EH (cell line): ENCODE data around the gene NXPH4.

Source experiments
- DNase-seq: peaks from one replicate; pipeline ENCODE4 v3.0.0-alpha.2; 2015; ENCODE audit warnings: low read depth

NXPH4 gene

DNA sequence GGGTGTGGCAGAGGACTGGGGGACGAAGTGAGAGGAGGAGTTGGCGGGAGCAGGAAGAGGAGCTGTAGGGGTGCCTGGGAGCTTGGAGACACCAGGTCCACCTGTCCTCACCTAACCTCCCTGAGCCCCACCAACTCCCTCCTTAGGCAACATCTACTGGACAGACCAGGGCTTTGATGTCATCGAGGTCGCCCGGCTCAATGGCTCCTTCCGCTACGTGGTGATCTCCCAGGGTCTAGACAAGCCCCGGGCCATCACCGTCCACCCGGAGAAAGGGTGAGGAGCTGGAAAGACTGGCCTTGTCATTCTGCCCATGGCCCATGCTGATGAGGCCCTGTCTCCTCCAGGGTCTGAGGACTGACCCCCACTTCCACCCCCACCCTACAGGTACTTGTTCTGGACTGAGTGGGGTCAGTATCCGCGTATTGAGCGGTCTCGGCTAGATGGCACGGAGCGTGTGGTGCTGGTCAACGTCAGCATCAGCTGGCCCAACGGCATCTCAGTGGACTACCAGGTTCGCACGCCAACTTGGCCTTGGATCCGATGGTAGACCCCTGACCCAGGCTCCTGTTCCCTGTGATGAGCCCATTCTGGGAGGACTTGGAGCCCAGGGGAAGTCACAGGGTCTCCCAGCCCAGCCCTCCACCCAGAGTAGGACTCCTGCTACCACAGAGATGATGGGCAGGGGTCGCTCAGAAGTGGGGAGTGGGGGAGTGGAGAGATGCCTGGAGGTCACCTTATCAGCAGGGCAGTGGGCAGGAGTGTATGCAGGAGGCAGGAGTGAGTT lies 32.5 kb upstream of the NXPH4 start:
- DNase-seq: no peak

DNA sequence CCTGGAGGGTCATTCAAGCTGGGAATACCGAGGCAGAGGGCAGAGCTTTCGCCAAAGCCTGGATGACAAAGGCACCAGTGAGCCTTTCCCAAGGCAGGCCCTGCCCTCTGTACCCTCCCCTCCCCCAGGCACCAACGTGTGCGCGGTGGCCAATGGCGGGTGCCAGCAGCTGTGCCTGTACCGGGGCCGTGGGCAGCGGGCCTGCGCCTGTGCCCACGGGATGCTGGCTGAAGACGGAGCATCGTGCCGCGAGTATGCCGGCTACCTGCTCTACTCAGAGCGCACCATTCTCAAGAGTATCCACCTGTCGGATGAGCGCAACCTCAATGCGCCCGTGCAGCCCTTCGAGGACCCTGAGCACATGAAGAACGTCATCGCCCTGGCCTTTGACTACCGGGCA lies 31.2 kb upstream of the NXPH4 start:
- DNase-seq: no peak

DNA sequence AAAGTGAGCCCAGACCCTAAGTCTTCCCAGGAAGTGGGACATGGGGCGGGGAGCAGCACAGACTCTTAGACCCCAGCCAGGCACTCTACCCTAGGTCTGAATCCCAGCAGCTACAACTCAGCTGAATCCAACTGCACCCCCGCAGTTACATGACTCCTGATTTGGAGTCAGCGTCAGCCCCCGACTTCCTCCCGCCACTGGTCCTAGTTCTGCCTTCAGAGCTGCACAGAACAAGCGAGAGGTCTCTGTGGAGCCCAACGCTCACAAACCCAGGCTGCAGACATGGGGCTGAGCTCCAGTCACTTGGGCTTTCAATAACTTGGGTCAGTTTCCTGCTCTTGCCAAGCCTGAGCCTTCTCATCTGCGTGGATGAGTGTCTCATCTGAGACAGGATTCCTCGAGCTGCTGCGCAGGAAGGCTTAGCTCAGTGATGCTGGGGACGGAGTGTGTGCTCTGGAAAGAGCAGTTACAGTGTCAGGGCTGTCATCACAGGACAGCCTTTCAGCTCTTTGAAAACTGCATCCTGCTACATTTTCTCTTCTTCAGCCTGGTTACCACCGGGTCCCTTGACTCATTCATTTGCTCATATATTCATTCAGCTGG lies 30.6 kb upstream of the NXPH4 start:
- no peak for DNase-seq

DNA sequence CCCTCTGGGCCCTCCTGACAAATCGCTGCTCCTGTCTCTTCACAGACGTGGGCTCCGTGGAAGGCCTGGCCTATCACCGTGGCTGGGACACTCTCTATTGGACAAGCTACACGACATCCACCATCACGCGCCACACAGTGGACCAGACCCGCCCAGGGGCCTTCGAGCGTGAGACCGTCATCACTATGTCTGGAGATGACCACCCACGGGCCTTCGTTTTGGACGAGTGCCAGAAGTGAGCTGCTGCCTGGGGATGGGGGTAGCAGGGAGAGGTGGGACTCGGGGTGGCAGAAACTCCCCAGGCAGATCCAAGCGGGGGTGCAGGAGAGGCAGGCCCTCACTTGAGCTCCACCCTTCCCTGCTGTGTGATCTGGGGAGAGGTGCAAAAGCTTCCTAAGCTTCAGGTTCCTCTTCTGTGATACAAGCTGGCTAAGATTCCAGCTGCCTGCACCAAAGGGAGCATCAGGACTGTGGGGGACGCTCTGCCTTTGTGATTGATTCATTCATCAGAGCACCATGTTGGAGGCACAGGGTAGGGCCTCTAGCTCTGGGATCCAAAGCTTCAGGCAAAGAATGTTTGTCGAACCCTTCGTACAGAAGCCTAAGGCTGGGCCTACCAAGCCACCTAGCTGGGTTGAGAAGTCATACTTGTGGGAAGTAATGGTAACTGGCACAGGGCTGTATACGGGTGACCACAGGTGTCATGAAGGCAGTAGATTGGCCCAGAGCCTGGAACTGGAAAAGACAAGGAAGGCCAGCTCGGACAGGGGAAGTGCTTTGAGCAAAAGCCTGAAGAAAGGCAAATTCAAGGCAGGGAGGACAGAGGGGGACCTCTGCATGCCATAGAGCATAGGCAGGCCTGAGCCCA lies 29.1 kb upstream of the NXPH4 start:
- no peak for DNase-seq

DNA sequence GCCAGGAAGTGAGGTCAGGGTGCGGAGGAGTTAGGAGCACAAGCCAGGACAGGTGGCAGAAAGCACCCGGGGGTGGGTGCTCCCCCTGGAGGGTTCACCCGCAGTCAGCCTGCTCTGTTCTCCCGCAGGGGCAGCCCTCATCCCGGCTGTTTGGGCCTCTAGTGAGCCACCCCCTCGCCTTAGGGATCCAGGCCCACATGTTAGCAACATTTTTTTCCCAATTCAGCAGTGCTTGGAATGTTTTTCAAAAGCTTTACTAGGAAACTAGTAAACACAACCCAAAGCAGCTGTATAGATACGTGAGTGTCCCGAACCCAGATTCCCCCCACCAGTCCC lies 28.5 kb upstream of the NXPH4 start:
- DNase-seq: no peak

DNA sequence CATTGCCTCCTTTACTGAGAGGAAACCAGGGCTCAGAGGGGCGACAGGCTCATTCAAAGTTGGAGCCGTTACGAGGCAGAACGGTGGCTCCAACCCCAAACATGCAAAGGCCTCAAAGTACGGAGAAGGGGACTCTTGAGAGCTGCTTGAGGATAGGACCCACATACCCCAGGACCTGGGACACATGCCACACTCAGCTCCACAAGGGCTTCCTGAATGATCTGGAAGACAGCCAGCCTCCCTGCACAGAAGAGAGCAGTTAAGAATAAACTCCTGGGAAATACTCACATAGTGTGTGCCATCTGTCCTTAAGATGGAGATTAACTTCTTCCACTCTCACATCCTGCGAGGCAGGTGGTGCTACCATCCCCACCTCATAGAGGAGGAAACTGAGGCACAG lies 26.6 kb upstream of the NXPH4 start:
- peak; percentile 49 for DNase-seq

DNA sequence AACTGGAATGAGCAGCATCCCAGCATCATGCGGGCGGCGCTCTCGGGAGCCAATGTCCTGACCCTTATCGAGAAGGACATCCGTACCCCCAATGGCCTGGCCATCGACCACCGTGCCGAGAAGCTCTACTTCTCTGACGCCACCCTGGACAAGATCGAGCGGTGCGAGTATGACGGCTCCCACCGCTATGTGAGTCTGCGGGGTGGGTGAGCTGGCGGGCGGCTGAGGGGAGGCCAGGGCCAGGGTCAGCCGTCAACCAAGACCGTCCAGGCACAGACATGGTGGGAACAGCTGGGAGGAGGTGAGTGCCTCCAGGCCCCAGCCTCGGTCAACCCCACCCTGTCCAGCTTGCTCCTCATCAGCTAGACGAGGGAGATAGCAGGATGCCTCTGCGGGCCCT lies 25.8 kb upstream of the NXPH4 start:
- no peak for DNase-seq

DNA sequence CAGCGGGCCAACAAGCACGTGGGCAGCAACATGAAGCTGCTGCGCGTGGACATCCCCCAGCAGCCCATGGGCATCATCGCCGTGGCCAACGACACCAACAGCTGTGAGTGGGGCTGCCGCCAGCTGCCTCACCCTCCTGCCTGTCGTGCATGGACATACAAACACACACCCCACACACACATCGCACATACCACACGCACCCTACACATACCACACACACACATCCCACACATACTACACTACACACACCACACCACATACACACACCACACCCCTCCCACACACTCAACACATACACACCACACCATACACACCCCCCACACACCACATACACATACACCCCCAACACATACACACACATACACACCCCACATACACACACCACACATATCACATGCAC lies 25.2 kb upstream of the NXPH4 start:
- no peak for DNase-seq

DNA sequence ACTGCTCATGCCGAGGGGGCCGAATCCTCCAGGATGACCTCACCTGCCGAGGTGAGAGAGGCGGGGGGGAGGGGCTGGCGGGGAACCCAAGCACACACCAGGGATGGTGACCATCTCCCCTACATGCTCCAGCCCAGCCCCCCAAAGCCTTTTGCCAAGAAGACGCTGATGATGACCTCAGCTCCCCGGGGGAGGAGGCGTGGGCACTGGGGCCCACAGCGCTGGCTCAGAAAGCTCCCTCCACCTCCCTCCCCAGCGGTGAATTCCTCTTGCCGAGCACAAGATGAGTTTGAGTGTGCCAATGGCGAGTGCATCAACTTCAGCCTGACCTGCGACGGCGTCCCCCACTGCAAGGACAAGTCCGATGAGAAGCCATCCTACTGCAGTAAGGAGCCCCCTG lies 23.7 kb upstream of the NXPH4 start:
- no peak for DNase-seq

DNA sequence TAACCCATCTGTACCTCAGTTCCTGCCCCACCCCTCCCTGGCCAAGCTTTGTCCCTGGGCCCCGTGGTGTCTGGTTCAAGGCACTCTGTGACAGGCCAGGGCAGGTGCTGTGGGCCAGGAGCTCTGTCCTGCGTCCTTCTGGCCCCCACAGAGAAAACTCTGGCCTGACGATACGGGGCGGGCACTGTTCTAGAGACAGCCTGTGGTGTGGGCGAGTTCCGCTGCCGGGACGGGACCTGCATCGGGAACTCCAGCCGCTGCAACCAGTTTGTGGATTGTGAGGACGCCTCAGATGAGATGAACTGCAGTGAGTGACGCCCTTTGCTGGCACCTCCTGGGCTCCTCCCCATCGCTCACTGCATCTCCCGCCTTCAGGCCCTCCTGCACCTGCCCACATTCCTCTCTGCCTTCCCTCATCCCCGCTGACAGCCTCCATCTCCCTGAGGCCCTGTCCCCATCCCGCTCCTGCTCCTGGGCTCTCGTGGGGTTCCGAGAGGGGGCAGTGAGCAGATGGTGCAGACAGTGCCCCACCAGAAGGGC lies 22.8 kb upstream of the NXPH4 start:
- DNase-seq: no peak

DNA sequence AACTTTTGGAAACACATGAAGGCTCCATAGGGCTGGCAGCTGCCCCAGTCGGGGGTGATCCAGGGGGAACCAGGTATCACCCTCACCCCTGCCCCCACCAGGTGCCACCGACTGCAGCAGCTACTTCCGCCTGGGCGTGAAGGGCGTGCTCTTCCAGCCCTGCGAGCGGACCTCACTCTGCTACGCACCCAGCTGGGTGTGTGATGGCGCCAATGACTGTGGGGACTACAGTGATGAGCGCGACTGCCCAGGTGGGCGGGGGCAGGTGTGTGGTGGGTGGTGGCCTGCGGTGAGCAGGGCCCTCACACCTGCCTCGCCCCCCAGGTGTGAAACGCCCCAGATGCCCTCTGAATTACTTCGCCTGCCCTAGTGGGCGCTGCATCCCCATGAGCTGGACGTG lies 22.3 kb upstream of the NXPH4 start:
- DNase-seq: no peak

DNA sequence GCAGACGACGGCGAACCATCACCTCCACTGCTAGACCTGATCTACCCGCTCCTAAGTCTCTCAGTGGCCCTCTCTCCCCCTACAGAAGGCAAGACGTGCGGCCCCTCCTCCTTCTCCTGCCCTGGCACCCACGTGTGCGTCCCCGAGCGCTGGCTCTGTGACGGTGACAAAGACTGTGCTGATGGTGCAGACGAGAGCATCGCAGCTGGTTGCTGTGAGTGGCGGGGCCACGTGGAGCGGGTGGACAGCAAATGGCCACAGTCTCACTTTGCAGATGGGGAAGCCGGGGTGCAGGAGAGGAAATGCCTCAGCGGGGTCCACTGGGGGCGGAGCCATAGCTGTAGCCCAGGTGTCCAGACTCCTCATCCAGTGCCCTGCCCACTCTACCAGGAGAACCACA lies 21.4 kb upstream of the NXPH4 start:
- no peak for DNase-seq

DNA sequence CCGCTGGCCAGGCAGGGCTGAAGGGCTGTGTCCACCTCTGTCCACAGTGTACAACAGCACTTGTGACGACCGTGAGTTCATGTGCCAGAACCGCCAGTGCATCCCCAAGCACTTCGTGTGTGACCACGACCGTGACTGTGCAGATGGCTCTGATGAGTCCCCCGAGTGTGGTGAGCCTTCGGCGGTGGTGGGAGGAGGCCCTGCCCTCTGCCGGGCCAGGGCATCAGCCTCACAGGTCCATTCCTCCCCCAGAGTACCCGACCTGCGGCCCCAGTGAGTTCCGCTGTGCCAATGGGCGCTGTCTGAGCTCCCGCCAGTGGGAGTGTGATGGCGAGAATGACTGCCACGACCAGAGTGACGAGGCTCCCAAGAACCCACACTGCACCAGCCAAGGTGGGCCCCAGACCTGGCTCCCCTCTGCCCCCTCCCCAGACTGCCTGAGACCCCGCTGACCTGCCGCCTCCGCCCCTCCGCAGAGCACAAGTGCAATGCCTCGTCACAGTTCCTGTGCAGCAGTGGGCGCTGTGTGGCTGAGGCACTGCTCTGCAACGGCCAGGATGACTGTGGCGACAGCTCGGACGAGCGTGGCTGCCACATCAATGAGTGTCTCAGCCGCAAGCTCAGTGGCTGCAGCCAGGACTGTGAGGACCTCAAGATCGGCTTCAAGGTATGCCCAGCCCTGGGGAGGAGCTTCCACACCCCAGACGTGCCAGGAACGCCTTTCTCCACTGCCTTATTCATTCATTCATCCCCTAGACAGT lies 20.8 kb upstream of the NXPH4 start:
- DNase-seq: no peak

DNA sequence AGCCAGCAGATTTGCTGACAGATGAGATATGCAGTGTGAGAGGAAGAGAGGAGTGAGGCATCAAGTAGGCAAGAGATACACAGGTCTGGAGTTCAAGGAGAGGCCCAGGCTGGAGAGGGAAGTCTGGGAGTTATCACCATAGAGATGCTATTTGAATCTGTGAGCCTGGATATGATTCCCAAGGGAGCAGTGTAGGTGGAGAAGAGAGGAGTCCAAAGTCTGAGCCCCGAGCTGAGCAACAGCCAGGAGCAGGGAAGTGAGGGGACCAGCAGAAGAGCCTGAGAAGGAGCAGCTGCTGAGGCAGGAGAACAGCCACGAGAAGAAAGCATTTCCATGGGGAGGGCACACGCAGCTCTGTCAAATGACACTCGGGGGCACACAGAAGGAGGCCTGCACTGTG lies 20.2 kb upstream of the NXPH4 start:
- DNase-seq: no peak

DNA sequence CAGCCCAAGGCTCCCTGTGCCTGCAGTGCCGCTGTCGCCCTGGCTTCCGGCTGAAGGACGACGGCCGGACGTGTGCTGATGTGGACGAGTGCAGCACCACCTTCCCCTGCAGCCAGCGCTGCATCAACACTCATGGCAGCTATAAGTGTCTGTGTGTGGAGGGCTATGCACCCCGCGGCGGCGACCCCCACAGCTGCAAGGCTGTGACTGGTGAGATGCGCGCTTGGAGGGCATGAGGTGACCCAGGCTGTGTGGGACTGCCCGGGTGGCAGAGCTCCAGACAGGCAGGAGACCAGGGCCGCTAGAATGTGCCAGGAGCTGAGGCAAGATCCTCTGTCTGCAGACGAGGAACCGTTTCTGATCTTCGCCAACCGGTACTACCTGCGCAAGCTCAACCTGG lies 19.6 kb upstream of the NXPH4 start:
- no peak for DNase-seq

DNA sequence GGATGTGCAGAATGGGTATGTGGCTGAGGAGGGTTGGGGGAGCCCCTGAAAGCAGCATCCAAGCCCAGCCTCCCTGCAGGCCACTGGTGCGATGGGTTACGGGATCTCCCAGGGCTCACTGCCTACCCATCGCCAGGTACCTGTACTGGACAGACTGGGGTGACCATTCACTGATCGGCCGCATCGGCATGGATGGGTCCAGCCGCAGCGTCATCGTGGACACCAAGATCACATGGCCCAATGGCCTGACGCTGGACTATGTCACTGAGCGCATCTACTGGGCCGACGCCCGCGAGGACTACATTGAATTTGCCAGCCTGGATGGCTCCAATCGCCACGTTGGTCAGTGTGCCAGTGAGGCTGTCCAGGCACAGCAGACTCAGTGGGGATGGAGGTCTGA lies 18.3 kb upstream of the NXPH4 start:
- DNase-seq: no peak

DNA sequence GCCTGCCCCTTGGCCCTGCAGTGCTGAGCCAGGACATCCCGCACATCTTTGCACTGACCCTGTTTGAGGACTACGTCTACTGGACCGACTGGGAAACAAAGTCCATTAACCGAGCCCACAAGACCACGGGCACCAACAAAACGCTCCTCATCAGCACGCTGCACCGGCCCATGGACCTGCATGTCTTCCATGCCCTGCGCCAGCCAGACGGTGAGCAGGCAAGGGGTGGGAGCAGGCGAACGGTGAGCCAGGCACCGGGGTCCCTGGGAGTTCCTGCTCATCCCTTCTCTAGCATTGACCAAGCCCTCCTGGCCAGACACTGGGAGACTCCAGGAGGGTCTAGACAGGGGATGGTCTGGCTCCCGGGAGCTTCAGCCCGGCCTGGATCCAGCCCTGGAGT lies 17.4 kb upstream of the NXPH4 start:
- no peak for DNase-seq

DNA sequence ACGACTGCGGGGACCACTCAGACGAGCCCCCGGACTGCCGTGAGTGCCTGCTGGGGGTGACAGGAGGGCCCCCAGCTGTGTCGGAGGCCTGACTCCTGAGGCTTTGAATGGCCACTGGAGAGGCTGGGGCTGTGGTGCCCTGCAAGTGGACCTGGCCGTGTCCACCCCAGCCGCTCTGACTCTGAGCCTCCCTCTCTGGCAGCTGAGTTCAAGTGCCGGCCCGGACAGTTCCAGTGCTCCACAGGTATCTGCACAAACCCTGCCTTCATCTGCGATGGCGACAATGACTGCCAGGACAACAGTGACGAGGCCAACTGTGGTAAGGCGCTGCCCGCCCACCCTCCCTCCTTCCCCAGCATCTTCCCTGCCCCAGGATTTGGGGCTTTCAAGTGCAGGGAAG lies 16.1 kb upstream of the NXPH4 start:
- no peak for DNase-seq

DNA sequence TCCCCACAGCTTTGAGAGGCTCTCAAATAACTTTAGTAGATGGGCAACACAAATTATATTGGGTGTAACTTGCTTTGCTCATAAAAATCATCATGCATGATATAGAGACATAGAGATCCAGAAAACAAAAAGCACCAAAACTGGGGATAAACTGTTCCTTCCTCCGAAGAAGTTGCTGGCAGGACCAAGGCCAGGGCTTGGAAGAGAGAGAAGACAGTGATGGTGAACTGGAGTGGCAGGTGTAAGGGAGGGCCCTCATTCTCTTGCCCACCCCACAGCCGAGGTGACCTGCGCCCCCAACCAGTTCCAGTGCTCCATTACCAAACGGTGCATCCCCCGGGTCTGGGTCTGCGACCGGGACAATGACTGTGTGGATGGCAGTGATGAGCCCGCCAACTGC lies 15.4 kb upstream of the NXPH4 start:
- DNase-seq: no peak

DNA sequence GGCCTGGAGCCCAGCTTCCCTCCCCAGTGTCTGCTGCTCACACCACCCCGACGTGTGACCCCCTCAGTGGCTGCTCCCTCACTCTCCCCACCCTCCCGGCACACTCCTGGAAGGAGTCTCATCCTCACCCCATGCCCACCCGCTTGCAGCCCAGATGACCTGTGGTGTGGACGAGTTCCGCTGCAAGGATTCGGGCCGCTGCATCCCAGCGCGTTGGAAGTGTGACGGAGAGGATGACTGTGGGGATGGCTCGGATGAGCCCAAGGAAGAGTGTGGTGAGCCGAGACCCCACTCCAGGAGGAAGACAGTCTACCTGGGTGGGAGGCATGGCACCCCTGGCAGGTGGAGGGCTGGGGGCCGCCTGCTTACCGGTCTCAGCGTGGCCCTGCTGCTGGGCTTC lies 15.0 kb upstream of the NXPH4 start:
- DNase-seq: no peak

DNA sequence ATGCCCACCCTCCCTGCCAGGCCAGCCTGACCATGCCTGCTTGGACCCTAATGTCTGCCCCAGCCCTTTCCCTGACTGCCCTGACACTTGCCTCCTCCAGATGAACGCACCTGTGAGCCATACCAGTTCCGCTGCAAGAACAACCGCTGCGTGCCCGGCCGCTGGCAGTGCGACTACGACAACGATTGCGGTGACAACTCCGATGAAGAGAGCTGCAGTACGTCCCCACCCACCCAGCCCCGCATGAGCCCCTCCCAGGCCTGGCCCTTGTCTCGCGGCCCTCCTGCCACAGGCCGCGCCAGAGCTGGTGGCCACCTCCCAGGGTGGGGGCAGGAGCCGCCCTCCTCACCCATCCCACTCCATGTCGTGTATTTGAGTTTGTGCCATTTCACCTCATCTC lies 14.3 kb upstream of the NXPH4 start:
- no peak for DNase-seq

DNA sequence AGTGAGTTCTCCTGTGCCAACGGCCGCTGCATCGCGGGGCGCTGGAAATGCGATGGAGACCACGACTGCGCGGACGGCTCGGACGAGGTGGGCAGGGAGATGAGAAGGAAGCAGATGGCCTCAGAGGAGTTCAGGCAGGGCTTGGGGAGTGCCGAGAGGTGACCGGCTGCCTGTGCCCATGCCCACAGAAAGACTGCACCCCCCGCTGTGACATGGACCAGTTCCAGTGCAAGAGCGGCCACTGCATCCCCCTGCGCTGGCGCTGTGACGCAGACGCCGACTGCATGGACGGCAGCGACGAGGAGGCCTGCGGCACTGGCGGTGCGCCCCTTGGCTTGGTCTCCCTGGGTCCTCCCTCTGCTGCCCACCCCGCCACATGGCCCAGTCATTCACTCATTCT lies 13.4 kb upstream of the NXPH4 start:
- no peak for DNase-seq
